Fibroblast of mammary gland (primary cell): ENCODE results near the gene OR1N2.

ENCODE experiments used
- DNase-seq: peaks from one replicate; pipeline ENCODE4 v3.0.0-alpha.2; 2010; ENCODE audit warnings: low read depth
- H3K4me3 ChIP-seq: 2 replicates; pipeline ENCODE4 v1.5.1; 2011; ENCODE audit warnings: low read depth, mild to moderate bottlenecking, low read length, moderate library complexity; ENCODE audit not compliant: control insufficient read depth
- CTCF ChIP-seq: conservative IDR thresholded peaks from 2 replicates; pipeline ENCODE4 v1.5.1; 2011; ENCODE audit warnings: low read depth, low read length, inconsistent platforms; ENCODE audit not compliant: control insufficient read depth, insufficient read depth

OR1N2 gene

GRCh38 chr9:122552812-122553211 lies at the start of gene OR1N2:
OR1N2 (plus strand) TSS chr9:122553112; CDS start chr9:122553212, 100 bp downstream.
- TF ChIP-seq CTCF = no peak
- no peak for DNase-seq
- H3K4me3 ChIP-seq = no peak within 1 kb of the TSS

- no peak for TF ChIP-seq CTCF
- no peak overlapping the region for H3K4me3 ChIP-seq
- no peak for DNase-seq
Observed at GRCh38 chr9:122506964-122507363, 45.9 kb upstream of the OR1N2 start.

- no peak within 1 kb of the TSS for H3K4me3 ChIP-seq
- no peak for DNase-seq
- no peak for TF ChIP-seq CTCF
Observed at GRCh38 chr9:122510502-122510901, 42.4 kb upstream of the OR1N2 start, which contains the start of gene OR1J2. OR1J2 (plus strand) TSS chr9:122510802; CDS start chr9:122510802, 0 bp downstream.

GRCh38 chr9:122518226-122518625 lies 34.7 kb upstream of the OR1N2 start:
- TF ChIP-seq CTCF = no peak
- H3K4me3 ChIP-seq = no peak overlapping the region
- no peak for DNase-seq

- no peak within 1 kb of the TSS for H3K4me3 ChIP-seq
- no peak for DNase-seq
- TF ChIP-seq CTCF = no peak
Observed at GRCh38 chr9:122518841-122519240, 34.1 kb upstream of the OR1N2 start, which contains the start of gene OR1J4. OR1J4 (plus strand) TSS chr9:122519141; CDS start chr9:122519141, 0 bp downstream.

GRCh38 chr9:122519376-122519775 lies 33.5 kb upstream of the OR1N2 start:
- TF ChIP-seq CTCF = no peak
- H3K4me3 ChIP-seq = no peak overlapping the region
- DNase-seq = no peak

- no peak overlapping the region for H3K4me3 ChIP-seq
- no peak for TF ChIP-seq CTCF
- no peak for DNase-seq
Observed at GRCh38 chr9:122526602-122527001, 26.3 kb upstream of the OR1N2 start.
